Lower leg skin (tissue), 4 donors: Measurements from ENCODE around the gene DPM2. TPM values are rescaled to one million over a fixed set of nuclear protein-coding genes. Genes with fewer than 3 reads are reported as not detected.

ENCODE experiments used
- DNase-seq, 2 donors: peaks; one replicate each; pipeline ENCODE4 v3.0.0-alpha.2; 2019; ENCODE audit warnings: low spot score in 2 of 2
- H3K4me3 ChIP-seq: fragments of 200-600 bp; sonication (generic); 2 replicates; pipeline ENCODE4 v1.5.1; 2017; ENCODE audit warnings: mild to moderate bottlenecking, low read depth; ENCODE audit not compliant: poor library complexity, severe bottlenecking
- POLR2A ChIP-seq, 2 donors: fragments of 450-650 bp; IDR thresholded peaks; one replicate each; pipeline ENCODE4 v1.6.1; 2016 to 2017; ENCODE audit warnings: antibody characterized with exemption in 2 of 2, mild to moderate bottlenecking in 1 of 2, moderate library complexity in 1 of 2
- WGBS, 2 donors: methylation state at CpG; one replicate each; pipeline ENCODE4 v1.1.5; 2018; 5-methylcytosine and 5-hydroxymethylcytosine counted together
- intact Hi-C: fragments of 100-400 bp; cut with DNase I; formaldehyde crosslinking; loops from one replicate; pipeline ENCODE4 v1.15.0; 2023; ENCODE audit warnings: low total_unique reads
- total RNA-seq, 4 donors: library from RNA; depleted of rRNA; stranded (reverse); fragments of >200 nt; gene quantifications; one replicate each; pipeline ENCODE4 v1.1.0, GENCODE V29; 2016
- TF ChIP-seq, protein P1 (sequence below), 3 donors: fragments of 450-650 bp; IDR thresholded peaks; one replicate each; pipeline ENCODE4 v1.5.1; 2016; ENCODE audit warnings: antibody characterized with exemption in 3 of 3, mild to moderate bottlenecking in 3 of 3, moderate library complexity in 2 of 3

The DPM2 gene
- total RNA-seq, 4 donors from 2014 or later, result 11.9 to 21.1 (median 15.8) TPM

DNA sequence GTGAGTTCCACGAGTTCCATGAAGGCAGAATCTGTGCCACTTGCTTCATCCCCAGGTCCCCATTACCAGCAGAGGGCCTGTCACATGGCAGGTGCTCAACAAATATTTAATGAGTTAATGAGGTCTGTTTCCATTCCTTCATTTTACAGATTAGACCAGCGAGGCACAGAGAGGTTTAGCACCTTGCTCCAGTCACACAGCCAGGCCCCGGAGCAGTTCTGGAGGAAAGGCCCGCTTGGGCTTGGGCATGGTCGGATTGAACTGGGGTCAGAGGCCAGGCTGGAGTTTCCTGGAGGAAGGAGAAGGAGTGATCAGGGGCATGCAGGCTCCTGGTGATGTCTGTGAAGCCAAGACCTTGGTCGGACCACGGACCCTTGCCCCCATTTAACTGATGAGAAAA is 16.9 kb downstream of the DPM2 start:
- DNase-seq, result no peak
- 85 to 90% methylated on average over 7 of the region's 7 CpGs for WGBS, 2 donors
- intact Hi-C loops, result loop anchor here (5.0 to 10.0 kb wide), 3 partner anchors 183 to 416 kb away; partner anchors contain the start of gene TOR2A
- TF ChIP-seq, protein P1, sequence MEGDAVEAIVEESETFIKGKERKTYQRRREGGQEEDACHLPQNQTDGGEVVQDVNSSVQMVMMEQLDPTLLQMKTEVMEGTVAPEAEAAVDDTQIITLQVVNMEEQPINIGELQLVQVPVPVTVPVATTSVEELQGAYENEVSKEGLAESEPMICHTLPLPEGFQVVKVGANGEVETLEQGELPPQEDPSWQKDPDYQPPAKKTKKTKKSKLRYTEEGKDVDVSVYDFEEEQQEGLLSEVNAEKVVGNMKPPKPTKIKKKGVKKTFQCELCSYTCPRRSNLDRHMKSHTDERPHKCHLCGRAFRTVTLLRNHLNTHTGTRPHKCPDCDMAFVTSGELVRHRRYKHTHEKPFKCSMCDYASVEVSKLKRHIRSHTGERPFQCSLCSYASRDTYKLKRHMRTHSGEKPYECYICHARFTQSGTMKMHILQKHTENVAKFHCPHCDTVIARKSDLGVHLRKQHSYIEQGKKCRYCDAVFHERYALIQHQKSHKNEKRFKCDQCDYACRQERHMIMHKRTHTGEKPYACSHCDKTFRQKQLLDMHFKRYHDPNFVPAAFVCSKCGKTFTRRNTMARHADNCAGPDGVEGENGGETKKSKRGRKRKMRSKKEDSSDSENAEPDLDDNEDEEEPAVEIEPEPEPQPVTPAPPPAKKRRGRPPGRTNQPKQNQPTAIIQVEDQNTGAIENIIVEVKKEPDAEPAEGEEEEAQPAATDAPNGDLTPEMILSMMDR (IDR thresholded peaks at IDR 0.05), result no peak
- TF ChIP-seq POLR2A (IDR thresholded peaks at IDR 0.05), result no peak
- H3K4me3 ChIP-seq, result no peak overlapping the region

DNA sequence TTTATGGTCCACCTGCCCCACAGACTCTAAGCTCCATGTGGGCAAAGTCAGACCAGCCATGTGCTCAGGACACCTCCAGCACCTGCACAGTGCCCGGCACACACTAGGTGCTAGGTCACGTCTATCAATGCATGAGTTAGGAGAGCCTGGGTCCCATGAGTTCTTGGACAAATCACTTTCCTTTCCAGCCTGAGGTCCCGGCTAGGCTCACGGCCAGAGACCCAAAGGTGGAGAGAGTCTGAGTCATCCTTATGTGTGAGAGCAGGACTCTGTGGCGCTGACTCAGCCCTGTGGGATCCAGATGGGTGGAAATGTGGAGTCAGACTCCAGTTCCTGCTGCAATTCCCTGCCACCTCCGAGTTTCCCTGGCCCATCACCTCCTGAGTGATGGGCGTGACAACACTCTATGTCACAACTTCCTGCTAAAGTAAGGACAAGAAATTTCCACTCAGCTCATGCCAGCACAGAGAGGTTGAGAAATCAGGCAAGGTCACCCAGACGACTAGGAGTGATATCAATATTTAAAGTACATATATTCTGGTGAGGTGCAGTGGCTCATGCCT is 18.3 kb downstream of the DPM2 start:
- 23 to 31% methylated on average over 8 of the region's 8 CpGs for WGBS, 2 donors

DNA sequence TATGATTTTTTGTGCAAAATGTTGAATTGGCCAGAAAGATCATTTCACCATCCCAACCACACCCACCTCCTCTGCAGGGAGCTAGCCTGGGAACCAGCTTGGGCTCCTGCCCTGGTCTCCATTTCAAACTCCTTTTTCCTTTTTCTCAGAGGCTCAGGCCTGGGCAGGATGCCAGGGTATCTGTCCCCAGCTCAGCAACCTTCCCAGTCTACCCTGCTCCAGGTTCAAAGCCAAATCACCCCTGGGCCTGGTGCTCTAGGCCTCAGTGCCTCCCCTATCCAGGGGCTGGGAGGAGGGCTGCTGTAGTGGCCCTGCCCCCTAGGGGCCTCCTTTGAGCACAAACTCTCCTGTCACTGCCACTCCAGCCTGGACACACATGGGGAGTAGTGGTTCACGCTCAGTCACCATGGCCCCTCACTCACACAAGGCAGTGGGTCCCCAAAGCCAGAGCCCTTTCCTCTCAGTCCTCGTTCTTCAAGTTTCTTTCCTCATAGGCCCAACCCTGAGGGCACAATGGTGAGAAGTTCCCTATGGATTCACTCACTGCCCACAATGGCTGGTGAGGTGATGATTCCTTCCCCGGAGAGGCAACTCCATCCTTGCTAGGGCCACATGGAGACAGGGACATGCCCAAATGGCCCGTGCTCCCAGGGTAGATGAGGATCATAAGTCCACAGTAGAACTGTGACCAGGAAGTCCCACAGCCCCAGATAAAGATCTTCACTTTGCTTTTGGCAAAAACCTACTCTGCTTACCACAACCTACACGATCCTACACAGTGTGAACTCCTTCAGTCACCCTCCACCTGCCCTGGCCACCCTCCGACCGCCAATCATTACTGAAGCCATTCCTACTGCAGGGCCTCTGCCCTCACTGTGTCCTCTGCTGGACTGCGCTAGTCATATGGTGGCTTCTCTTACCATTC is 19.2 kb downstream of the DPM2 start:
- TF ChIP-seq, protein P1 (IDR thresholded peaks at IDR 0.05), result no peak
- no peak for TF ChIP-seq POLR2A (IDR thresholded peaks at IDR 0.05)
- DNase-seq, result peak in 1 of 2 donors; percentile 68
- intact Hi-C loops, result no loop called here
- 85 to 86% methylated on average over 8 of the region's 8 CpGs for WGBS, 2 donors
- no peak overlapping the region for H3K4me3 ChIP-seq

More for the DNA sequence above, 18.3 kb downstream of the DPM2 start:
- TF ChIP-seq POLR2A (IDR thresholded peaks at IDR 0.05), result no peak
- TF ChIP-seq, protein P1 (IDR thresholded peaks at IDR 0.05), result no peak
- no peak overlapping the region for H3K4me3 ChIP-seq
- intact Hi-C loops, result no loop called here
- peak; percentile 95 to 98 for DNase-seq

DNA sequence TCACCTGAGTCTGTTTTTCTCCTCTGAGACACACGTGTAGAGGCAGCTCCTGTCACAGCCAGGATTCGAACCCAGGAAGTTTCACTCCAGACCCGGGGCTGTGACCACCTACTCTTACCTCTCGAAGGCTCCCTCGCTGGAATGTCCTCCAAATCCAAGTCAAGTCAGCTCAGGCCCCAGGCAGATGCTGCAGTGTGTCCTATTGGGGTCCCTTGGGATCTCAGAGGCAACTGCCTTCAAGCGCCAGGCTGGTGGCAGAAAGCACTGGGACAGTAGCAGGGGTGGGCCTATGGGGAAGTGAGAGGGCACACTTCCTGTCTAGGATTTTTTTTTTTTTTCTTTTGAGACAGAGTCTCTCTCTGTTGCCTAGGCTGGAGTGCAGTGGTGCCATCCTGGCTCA is 20.1 kb downstream of the DPM2 start:
- no peak overlapping the region for H3K4me3 ChIP-seq
- intact Hi-C loops, result no loop called here
- WGBS, 2 donors, result 50 to 57% methylated on average over 6 of the region's 6 CpGs
- no peak for DNase-seq
- TF ChIP-seq POLR2A (IDR thresholded peaks at IDR 0.05), result no peak
- TF ChIP-seq, protein P1 (IDR thresholded peaks at IDR 0.05), result no peak

DNA sequence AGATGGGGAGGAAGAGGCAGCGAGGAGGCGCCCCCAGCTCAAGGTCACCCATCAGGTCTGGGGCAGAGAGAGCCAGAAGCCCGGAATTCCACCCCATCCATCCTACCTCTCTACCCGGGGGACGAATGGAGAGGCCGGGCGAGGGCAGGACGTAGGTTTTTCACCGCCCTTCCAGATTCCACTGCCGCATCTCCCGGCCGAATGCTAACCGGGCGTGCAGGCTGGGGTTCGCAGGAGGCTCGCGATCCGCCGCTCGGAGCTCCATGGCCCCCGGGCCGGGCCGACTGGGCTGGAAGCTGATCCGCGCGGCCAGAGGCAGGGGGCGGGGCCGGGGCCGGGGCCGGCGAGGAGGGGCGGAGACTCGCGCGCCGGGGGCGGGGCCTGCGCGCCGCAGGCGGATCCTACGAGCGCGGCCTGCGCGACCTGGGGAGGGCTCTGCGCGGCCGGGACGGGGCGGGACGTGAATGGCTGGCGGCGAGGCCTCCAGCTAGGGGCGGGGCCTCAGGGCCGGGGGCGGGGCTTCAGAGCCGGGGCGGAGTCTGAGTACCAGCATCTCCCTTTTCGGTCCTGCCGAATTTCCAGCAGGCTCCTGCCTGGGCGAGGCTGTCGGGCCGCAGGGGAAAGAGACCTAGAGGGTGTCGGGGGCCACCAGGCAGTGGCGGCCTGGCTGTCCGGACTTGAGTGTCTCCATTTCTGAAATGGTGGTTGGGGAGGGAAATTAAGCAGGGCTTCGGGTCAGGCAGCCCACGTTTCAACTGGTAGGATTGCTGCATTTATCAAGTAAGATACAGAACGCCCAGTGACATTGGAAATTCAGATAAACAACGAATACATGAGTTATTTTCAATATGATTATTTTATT is 20.7 kb downstream of the DPM2 start, which contains the start of gene ST6GALNAC4:
Gene ST6GALNAC4, minus strand, starts transcription at position 322 of the 862 bp plus-strand sequence. CDS start 622 bp downstream, outside the sequence.
- intact Hi-C loops, result no loop called here
- DNase-seq, result peak; percentile 90 to 99
- TF ChIP-seq POLR2A (IDR thresholded peaks at IDR 0.05), result no peak
- TF ChIP-seq, protein P1 (IDR thresholded peaks at IDR 0.05), result no peak
- 4 to 9% methylated on average over 18 to 39 of the region's 71 CpGs for WGBS, 2 donors
- H3K4me3 ChIP-seq, result peak within 1 kb of the TSS; percentile 32
